ENCODE measurements around the gene RGS7. TPM values are rescaled to one million over a fixed set of nuclear protein-coding genes. Genes with fewer than 3 reads are reported as not detected.

Gene RGS7
- total RNA-seq, 2 experiments from 2014 or later, result not detected

- Mint-ChIP-seq H3K27me3 (ENCODE audit: low read depth) (no peaks in the 10 kb centered on the region), H3K9me3 (ENCODE audit: insufficient read depth) (peaks cover 8% of the 10 kb centered on the region), H3K4me1 (ENCODE audit: low read depth) (peaks cover 4% of the 10 kb centered on the region), H3K4me3 (no peak overlapping the region), H3K27ac (no peak overlapping the region), H3K36me3 (ENCODE audit: low read depth) (no peaks in the 10 kb centered on the region)
- ChIA-PET CTCF (no interaction called here), POLR2A (no interaction called here)
- ATAC-seq (no peak), DNase-seq (no peak)
Observed at GRCh38 chr1:240942901-240943300, 414.1 kb downstream of the RGS7 start.

GRCh38 chr1:240941701-240942370 is 415.2 kb downstream of the RGS7 start:
- H3K27ac Mint-ChIP-seq, result no peak overlapping the region
- no peaks in the 10 kb centered on the region for H3K36me3 Mint-ChIP-seq (ENCODE audit: low read depth)
- DNase-seq (no peak), ATAC-seq (no peak)
- ChIA-PET POLR2A (no interaction called here), CTCF (no interaction called here)
- no peaks in the 10 kb centered on the region for H3K4me1 Mint-ChIP-seq (ENCODE audit: low read depth)
- H3K27me3 Mint-ChIP-seq (ENCODE audit: low read depth), result no peaks in the 10 kb centered on the region
- peaks cover 17% of the 10 kb centered on the region for H3K9me3 Mint-ChIP-seq (ENCODE audit: insufficient read depth)
- H3K4me3 Mint-ChIP-seq, result no peak overlapping the region

- ChIA-PET POLR2A (no interaction called here), CTCF (no interaction called here)
- Mint-ChIP-seq H3K4me1 (ENCODE audit: low read depth) (no peaks in the 10 kb centered on the region), H3K27ac (no peak overlapping the region), H3K4me3 (no peak overlapping the region), H3K36me3 (ENCODE audit: low read depth) (no peaks in the 10 kb centered on the region), H3K9me3 (ENCODE audit: insufficient read depth) (peaks cover 21% of the 10 kb centered on the region), H3K27me3 (ENCODE audit: low read depth) (no peaks in the 10 kb centered on the region)
- ATAC-seq (no peak), DNase-seq (no peak)
Observed at GRCh38 chr1:240936911-240937668, 419.9 kb downstream of the RGS7 start.

- CTCF ChIA-PET, result no interaction called here
- no peak overlapping the region for H3K4me3 Mint-ChIP-seq
Observed at GRCh38 chr1:240935920-240936319, 421.1 kb downstream of the RGS7 start.

DNA sequence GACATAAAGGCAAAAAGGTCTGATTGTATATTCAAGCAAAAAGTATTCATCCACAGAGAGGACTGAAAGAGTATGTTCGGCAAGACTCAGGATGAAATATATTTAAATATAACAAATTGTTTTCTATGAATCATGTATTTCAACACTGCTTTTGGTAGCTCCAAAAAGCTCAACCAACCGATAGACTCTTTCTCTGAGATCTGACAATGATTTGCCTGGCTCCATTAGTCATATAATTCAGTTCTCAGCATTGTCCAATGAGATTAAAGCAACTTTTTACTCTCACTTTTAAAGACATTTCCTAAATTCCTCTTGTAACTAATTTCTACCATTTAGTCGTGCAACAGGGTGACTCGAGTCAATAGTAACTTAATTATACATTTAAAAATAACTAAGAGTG is 426.0 kb downstream of the RGS7 start:
- H3K36me3 Mint-ChIP-seq (ENCODE audit: low read depth), result no peaks in the 10 kb centered on the region
- ATAC-seq, result no peak

More at GRCh38 chr1:240935920-240936319, 421.1 kb downstream of the RGS7 start:
- POLR2A ChIA-PET, result no interaction called here
- no peak for ATAC-seq
- DNase-seq, result no peak
- H3K36me3 Mint-ChIP-seq (ENCODE audit: low read depth), result no peaks in the 10 kb centered on the region
- peaks cover 16% of the 10 kb centered on the region for H3K9me3 Mint-ChIP-seq (ENCODE audit: insufficient read depth)
- H3K27ac Mint-ChIP-seq, result no peak overlapping the region
- H3K4me1 Mint-ChIP-seq (ENCODE audit: low read depth), result no peaks in the 10 kb centered on the region
- H3K27me3 Mint-ChIP-seq (ENCODE audit: low read depth), result no peaks in the 10 kb centered on the region

DNA sequence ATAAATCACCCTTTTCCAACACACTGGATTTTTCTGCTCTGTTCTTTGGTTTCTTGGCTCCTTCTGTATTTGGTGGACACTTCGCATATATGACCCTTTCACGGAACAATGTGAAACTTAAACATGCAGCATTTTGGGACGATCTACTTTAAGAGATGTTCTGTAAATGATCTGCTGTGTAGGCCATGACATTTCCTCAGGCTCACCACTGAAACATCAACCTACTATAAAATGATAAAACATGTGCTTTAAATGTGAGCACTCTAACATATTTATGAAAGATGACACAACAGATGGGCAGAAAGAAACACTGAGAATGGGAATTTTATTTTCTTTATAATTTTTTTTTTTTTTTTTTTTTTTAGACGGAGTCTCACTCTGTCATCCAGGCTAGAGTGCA is 428.7 kb downstream of the RGS7 start:
- DNase-seq (no peak), ATAC-seq (no peak)
- ChIA-PET CTCF (no interaction called here), POLR2A (no interaction called here)
- Mint-ChIP-seq H3K4me1 (ENCODE audit: low read depth) (no peaks in the 10 kb centered on the region), H3K27me3 (ENCODE audit: low read depth) (no peaks in the 10 kb centered on the region), H3K27ac (no peak overlapping the region), H3K36me3 (ENCODE audit: low read depth) (no peaks in the 10 kb centered on the region), H3K9me3 (ENCODE audit: insufficient read depth) (peaks cover 7% of the 10 kb centered on the region), H3K4me3 (no peak overlapping the region)

More for the DNA sequence above, 426.0 kb downstream of the RGS7 start:
- DNase-seq, result no peak
- no peak overlapping the region for H3K27ac Mint-ChIP-seq
- CTCF ChIA-PET, result no interaction called here
- no peaks in the 10 kb centered on the region for H3K4me1 Mint-ChIP-seq (ENCODE audit: low read depth)
- POLR2A ChIA-PET, result no interaction called here
- H3K4me3 Mint-ChIP-seq, result no peak overlapping the region
- peaks cover 7% of the 10 kb centered on the region for H3K9me3 Mint-ChIP-seq (ENCODE audit: insufficient read depth)
- no peaks in the 10 kb centered on the region for H3K27me3 Mint-ChIP-seq (ENCODE audit: low read depth)

DNA sequence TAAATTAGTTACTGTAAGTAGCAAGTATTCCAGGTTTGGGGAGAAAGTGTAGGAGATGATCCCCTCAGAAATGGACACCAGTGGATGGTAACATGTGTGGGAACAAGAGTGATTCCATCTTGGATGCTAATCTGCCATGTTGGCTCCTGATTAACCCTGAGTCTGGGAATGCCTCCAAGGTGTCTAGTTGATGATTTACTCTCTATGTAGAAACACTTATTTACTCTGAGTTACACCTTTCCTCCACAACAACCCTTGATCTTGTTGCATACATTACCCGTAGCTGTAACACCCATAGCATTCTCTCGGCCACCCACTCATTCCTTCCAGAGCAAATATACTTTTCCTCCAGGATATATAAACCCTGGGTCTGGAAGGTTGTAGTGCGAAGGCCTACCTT is 429.2 kb downstream of the RGS7 start:
- Mint-ChIP-seq H3K36me3 (ENCODE audit: low read depth) (no peaks in the 10 kb centered on the region), H3K4me3 (no peak overlapping the region), H3K27ac (no peak overlapping the region), H3K9me3 (ENCODE audit: insufficient read depth) (peaks cover 7% of the 10 kb centered on the region), H3K4me1 (ENCODE audit: low read depth) (no peaks in the 10 kb centered on the region), H3K27me3 (ENCODE audit: low read depth) (no peaks in the 10 kb centered on the region)
- CTCF ChIA-PET, result no interaction called here
- POLR2A ChIA-PET, result no interaction called here
- ATAC-seq, result no peak
- DNase-seq, result no peak

GRCh38 chr1:240925273-240925672 is 431.7 kb downstream of the RGS7 start:
- H3K36me3 Mint-ChIP-seq (ENCODE audit: low read depth), result no peaks in the 10 kb centered on the region
- H3K4me1 Mint-ChIP-seq (ENCODE audit: low read depth), result no peaks in the 10 kb centered on the region
- no peaks in the 10 kb centered on the region for H3K27me3 Mint-ChIP-seq (ENCODE audit: low read depth)
- CTCF ChIA-PET, result no interaction called here
- no peak for DNase-seq
- POLR2A ChIA-PET, result no interaction called here
- peaks cover 4% of the 10 kb centered on the region for H3K9me3 Mint-ChIP-seq (ENCODE audit: insufficient read depth)
- no peak overlapping the region for H3K27ac Mint-ChIP-seq
- H3K4me3 Mint-ChIP-seq, result no peak overlapping the region
- ATAC-seq, result no peak

DNA sequence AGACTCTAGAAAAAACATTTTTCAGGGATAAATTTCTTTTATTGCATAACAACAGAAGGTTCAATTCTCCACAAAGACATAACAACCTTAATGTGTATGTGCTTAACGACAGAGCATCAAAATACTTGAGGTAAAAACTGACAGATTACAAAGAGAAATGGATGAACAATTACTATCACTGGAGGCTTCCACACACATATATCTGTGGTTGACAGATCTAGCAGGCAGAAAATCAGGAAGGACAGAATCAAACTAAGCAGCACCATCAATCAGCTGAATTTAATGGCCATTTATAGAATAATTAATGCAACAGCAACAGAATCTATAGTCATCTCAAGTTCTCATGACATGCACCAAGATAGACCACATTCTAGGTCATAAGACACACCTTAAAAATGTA is 439.0 kb downstream of the RGS7 start:
- ATAC-seq, result no peak
- no peaks in the 10 kb centered on the region for H3K9me3 Mint-ChIP-seq (ENCODE audit: insufficient read depth)

DNA sequence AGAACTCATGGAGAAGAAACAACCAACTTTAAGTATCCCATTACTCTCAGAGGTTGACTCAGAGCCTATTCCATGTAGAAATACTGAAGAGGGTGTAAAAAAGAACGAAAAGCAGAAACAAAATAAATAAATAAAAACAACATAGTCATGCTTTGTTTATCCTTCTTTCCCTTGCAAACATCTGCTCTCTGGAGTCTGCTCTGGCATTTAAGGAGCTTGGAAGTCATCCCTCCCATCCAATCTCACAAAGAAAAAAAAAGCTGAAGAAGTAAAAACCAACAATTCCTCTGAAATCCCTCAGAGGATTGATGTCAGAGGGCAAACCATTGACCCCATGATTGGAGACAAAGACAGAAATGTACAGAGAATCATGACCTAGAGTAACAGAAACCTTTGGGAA is 442.5 kb downstream of the RGS7 start:
- CTCF ChIA-PET, result no interaction called here

More for the DNA sequence above, 439.0 kb downstream of the RGS7 start:
- ChIA-PET CTCF (no interaction called here), POLR2A (no interaction called here)
- Mint-ChIP-seq H3K4me3 (no peak overlapping the region), H3K36me3 (ENCODE audit: low read depth) (no peaks in the 10 kb centered on the region), H3K27me3 (ENCODE audit: low read depth) (no peaks in the 10 kb centered on the region), H3K4me1 (ENCODE audit: low read depth) (no peaks in the 10 kb centered on the region), H3K27ac (no peak overlapping the region)
- DNase-seq, result no peak

GRCh38 chr1:240912821-240913220 is 444.2 kb downstream of the RGS7 start:
- Mint-ChIP-seq H3K36me3 (ENCODE audit: low read depth) (no peaks in the 10 kb centered on the region), H3K27ac (no peak overlapping the region), H3K9me3 (ENCODE audit: insufficient read depth) (no peaks in the 10 kb centered on the region), H3K27me3 (ENCODE audit: low read depth) (no peaks in the 10 kb centered on the region), H3K4me3 (no peak overlapping the region), H3K4me1 (ENCODE audit: low read depth) (no peaks in the 10 kb centered on the region)
- DNase-seq (no peak), ATAC-seq (no peak)
- CTCF ChIA-PET, result no interaction called here
- POLR2A ChIA-PET, result no interaction called here

More for the DNA sequence above, 442.5 kb downstream of the RGS7 start:
- no peak for ATAC-seq
- H3K9me3 Mint-ChIP-seq (ENCODE audit: insufficient read depth), result no peaks in the 10 kb centered on the region
- H3K4me3 Mint-ChIP-seq, result no peak overlapping the region
- no peak for DNase-seq
- H3K36me3 Mint-ChIP-seq (ENCODE audit: low read depth), result no peaks in the 10 kb centered on the region
- H3K4me1 Mint-ChIP-seq (ENCODE audit: low read depth), result no peaks in the 10 kb centered on the region
- no peaks in the 10 kb centered on the region for H3K27me3 Mint-ChIP-seq (ENCODE audit: low read depth)
- POLR2A ChIA-PET, result no interaction called here
- no peak overlapping the region for H3K27ac Mint-ChIP-seq

DNA sequence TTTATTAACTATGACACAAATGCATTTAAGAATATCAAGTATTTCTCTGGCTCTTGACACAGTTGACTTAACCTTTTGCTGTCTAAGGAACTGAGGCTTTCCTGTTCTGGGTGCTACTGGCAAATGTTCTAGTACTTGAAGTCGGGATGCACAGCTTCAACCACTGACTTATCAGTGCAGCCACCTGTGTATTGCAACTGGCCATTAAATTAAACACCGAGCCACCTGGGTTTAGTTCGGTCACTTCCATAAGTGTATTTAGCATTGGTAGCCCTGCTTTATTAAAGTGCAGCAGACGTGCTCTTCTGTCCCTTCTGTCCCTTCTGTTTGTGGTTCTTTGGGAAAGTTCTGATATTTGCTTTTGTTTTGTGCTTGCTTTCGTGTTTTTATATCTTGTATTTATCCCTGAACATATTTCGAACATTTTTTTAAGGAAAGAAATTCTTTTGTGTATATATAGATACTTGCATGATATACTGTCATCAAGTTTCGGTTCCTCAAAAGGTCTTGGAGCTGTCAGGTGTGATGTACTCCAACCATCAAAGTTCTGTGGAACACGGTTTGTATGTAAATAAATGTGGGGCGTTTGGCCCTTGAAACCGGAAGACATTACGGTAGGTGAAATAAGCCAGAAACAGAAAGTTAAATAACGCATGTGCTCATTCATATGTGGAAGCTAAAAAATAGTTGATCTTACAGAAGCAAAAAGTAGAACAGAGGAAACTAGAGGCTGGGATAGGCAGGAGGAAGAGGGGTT is 447.1 kb downstream of the RGS7 start:
- no peak for DNase-seq
- H3K4me3 Mint-ChIP-seq, result no peak overlapping the region
- H3K27ac Mint-ChIP-seq, result no peak overlapping the region
- CTCF ChIA-PET, result no interaction called here
- POLR2A ChIA-PET, result interaction anchor here (1.1 kb wide), 1 partner anchor 8 kb away, joined by 3 read pairs; no protein-coding TSS in a partner anchor
- H3K27me3 Mint-ChIP-seq (ENCODE audit: low read depth), result no peaks in the 10 kb centered on the region
- ATAC-seq, result no peak
- no peaks in the 10 kb centered on the region for H3K4me1 Mint-ChIP-seq (ENCODE audit: low read depth)
- H3K36me3 Mint-ChIP-seq (ENCODE audit: low read depth), result no peaks in the 10 kb centered on the region
- no peaks in the 10 kb centered on the region for H3K9me3 Mint-ChIP-seq (ENCODE audit: insufficient read depth)

Measured in activated CD8-positive, alpha-beta T cell treated with anti-CD3 and anti-CD28 coated beads, Interleukin-2, amount 10 ng/mL, durations not matched to agents 7 days and 5 days (primary cell).